ENCODE measurements around the gene TRNAU1AP.
"Not testable (repeated sequence)": the region's sequence is repeated elsewhere in the genome, so short reads cannot be mapped to it uniquely, and the experiment has no call there.

The TRNAU1AP gene

GRCh38 chr1:28522537-28522936 lies 30.3 kb upstream of the TRNAU1AP start:
- not testable (repeated sequence) for DNase-seq

GRCh38 chr1:28525002-28525642 lies 27.8 kb upstream of the TRNAU1AP start:
- DNase-seq = not testable (repeated sequence)

- DNase-seq = no peak
Observed at GRCh38 chr1:28526886-28527285, 26.0 kb upstream of the TRNAU1AP start.

DNA sequence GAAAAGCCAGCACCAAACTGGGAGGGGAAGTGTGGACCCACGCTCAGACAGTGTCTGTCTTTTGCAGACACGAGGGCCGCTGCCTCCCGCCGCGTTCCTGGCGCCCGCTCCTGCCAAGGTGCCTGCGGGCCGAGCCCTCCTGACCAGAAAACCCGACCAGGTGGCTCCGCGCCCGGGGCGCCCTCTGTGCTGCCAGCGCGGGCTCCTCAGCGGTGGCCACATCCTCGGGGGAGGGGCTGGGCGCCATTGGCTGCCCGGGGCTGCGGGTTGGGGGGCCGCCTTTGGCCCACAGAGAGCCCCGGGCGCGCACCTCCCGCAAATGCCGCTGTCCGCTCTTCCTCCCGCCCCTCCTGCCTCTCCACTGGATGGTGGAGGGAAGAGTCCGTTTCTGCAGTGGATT lies 22.4 kb upstream of the TRNAU1AP start:
- no peak for DNase-seq

DNA sequence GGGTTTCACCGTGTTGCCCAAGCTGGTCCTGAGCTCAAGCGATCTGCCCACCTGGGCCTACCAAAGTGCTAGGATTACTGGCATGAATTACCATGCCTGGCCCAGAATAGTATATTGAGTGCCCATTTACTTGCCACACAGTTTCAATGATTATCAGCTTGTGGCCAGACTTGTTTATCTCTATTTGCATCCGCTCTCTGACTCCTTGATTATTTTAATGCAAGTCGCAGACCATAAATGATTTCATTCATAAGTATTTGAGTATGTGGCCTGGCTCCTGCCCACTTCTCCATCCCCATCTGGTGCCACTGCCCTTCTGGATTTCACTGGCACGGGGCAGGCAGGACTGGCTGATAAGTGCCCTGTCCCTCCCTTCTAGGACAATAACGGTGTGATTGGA lies 18.2 kb upstream of the TRNAU1AP start:
- no peak for DNase-seq

DNA sequence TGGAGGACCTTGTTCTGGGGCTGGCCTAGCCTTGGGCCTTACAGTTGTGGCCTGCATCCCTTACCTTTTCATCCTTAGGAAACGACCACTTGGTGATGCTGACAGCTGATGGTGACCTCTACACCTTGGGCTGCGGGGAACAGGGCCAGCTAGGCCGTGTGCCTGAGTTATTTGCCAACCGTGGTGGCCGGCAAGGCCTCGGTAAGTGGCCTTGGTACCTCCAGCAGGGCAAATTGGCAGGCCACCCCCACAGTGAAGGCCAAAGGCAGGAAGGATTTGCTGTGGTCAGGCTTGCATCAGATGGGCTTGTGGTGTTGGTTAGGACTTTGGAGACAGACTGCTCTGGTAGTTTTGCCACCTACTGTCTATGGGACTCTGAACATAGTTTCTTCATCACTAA lies 17.7 kb upstream of the TRNAU1AP start:
- no peak for DNase-seq

DNA sequence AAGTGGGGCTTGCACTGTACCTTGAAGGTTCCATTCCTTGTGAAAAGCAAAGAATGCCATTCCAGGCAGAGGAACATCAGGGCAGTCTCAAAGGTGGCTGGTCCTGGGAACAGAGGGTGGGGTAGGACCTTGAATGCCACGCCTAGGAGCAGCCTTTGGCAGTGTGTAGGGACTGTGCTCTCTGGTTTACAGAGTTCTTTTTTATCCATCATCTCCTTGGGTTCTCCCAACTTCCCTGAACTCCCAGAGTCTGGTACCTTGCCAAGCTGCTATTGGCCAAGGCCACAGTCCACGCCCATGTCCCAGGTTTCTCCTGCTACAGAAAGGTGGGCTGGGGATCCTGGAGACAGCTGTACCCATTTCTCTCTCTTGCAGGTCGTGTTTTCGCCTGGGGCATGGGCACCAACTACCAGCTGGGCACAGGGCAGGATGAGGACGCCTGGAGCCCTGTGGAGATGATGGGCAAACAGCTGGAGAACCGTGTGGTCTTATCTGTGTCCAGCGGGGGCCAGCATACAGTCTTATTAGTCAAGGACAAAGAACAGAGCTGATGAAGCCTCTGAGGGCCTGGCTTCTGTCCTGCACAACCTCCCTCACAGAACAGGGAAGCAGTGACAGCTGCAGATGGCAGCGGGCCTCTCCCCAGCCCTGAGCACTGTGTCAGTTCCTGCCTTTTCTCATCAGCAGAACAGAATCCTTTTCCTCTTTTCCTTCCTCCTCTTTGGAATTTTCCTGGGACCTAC lies 15.3 kb upstream of the TRNAU1AP start:
- DNase-seq = no peak

GRCh38 chr1:28538286-28538685 lies 14.6 kb upstream of the TRNAU1AP start:
- no peak for DNase-seq

- no peak for DNase-seq
Observed at GRCh38 chr1:28540651-28541050, 12.2 kb upstream of the TRNAU1AP start.

DNA sequence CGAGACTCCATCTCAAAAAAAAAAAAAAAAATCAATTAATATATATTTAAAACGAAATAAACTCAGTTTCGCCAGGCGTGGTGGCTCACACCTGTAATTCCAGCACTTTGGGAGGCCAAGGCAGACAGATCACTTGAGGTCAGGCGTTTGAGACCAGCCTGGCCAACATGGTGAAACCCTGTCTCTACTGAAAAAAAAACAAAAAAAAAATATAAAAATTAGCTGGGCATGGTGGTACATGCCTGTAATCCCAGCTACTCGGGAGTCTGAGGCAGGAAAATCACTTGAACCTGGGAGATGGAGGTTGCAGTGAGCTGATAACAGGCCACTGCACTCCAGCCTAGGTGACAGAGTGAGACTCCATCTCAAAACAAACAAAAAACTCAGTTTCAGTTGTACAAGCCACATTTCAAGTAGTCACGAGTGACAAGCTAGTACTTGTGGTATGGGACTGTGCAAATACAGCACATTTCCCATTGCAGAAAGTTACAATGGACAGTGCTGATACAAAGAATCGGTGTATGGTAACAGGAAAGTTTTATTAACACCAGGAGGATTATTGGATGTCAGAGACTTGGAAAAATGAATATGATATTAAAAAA lies 11.4 kb upstream of the TRNAU1AP start:
- DNase-seq = not testable (repeated sequence)

GRCh38 chr1:28545246-28545628 lies 7.6 kb upstream of the TRNAU1AP start:
- no peak for DNase-seq

DNA sequence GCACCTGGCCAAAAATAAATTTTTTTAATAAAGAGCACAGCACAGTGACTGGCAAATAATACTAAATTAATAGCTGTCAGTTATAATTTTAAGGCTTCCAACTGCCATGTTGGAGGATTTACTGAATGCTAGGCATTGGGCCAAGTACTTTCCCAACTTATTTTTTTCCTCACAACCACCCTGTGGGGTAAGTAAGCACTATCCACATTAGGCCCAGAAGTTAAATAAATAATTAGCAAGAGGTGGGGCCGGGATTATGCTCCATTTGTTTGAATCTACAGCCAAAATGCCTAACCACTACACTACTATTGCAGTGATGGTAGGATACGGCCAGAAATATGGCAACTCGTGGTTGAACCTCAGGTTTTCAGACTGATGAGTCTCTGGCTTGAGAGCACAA lies 4.6 kb upstream of the TRNAU1AP start:
- DNase-seq = no peak

- no peak for DNase-seq
Observed at GRCh38 chr1:28551381-28551780, 1.5 kb upstream of the TRNAU1AP start.

DNA sequence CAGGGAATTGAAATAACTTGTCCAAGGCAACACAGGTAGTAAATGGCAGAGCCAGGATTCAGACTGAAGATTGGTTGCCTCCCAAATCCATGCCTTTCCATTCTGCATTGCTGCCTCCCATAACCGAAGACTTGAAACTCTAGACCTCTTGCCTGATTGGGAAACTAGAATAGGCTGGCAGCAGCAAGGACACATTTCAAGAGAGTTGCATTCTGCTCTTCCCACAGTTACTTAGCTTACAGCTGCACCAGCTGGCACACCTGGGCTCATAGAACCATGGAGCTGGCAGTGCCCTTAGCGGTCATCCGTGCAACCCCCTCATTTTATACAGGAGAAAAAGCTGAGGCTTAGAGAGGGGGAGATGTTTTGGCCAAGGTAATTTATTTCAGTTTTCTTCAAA lies 8.0 kb downstream of the TRNAU1AP start:
- no peak for DNase-seq

GRCh38 chr1:28564310-28564709 lies 11.4 kb downstream of the TRNAU1AP start:
- no peak for DNase-seq

- no peak for DNase-seq
Observed at GRCh38 chr1:28565040-28565439, 12.2 kb downstream of the TRNAU1AP start.

- DNase-seq = no peak
Observed at GRCh38 chr1:28565726-28566125, 12.8 kb downstream of the TRNAU1AP start.

GRCh38 chr1:28566931-28567330 lies 14.0 kb downstream of the TRNAU1AP start:
- no peak for DNase-seq

- no peak for DNase-seq
Observed at GRCh38 chr1:28571911-28572310, 19.0 kb downstream of the TRNAU1AP start.

GRCh38 chr1:28572891-28573290 lies 20.0 kb downstream of the TRNAU1AP start:
- DNase-seq = not testable (repeated sequence)

- no peak for DNase-seq
Observed at GRCh38 chr1:28573564-28573963, 20.7 kb downstream of the TRNAU1AP start.

DNA sequence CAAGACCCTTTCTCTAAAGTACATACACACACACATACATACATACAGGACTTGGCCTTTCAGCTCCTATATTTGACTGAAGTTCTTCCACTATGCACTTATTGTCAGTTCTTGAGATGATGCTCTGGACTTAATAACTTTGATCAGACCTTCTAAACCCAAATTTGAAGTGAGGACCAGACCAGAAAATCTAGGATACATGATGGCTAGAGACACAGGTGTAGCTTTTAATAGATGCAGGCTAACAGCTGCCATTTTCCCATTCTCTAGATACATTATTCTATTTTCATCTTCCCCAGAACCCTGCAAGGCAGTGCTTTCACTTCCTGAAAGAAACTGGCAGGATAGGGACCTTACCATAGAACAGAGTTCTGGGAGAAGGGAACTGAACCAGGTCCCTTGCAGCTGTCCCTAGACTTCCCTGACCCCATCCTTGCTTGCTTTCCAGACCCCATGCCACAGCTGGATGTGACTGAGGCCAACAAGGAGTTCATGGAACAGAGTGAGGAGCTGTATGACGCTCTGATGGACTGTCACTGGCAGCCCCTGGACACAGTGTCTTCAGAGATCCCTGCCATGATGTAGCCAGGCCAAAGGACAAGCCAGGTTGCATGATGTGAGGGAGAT lies 24.3 kb downstream of the TRNAU1AP start:
- DNase-seq = no peak

GRCh38 chr1:28577738-28578536 lies 25.1 kb downstream of the TRNAU1AP start:
- no peak for DNase-seq
